ENCODE results near the gene PDE6G.
"Not testable (repeated sequence)": the region's sequence is repeated elsewhere in the genome, so short reads cannot be mapped to it uniquely, and the experiment has no call there.

The PDE6G gene

GRCh38 chr17:81687770-81688541 is 31.6 kb upstream of the PDE6G start:
- no peak for DNase-seq

- no peak for DNase-seq
These were observed 30.3 kb upstream of the PDE6G start for GRCh38 chr17:81686614-81687013.

DNA sequence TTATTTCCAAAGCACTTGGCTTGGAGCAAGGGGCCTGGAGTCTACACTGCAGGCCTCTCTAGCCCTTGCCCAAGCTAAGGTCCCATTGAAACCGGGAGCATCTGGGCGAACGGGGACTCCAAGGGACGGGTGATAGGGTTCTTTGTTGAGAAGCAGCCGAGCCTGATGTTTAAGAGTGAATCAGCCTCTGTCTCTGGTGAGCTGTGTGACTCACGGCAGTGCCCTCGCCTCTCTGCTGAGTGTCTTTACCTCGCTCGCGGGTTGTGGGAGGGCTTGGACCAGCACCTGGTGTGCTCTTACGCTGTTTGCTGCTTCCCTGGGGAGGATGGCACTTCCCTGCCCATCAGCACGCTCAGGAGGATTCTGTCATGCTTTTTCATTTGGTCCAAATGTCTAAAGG is 28.8 kb upstream of the PDE6G start:
- no peak for DNase-seq

DNA sequence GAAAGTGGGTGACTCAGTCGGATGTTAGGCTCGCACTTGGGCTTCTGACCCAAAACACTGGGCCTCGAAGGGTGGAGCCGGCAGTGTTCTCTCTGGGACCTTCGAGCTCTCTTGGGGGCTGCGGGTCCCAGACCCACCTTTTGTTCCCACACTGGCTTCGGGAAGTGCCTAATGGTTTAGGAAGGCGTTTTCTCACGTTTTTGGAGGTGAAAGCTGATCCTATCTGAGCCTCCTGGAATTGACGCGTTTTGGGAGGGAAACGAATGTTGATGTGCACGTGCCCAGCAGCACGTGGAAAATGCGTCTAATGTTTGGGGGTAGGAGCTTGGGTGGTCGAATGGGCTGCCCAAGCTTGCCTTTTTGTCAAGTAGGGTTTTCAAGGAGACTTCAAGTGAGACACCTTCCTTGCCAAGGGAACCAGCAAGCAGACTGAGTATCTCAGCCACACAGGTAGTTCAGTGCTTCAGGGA is 28.1 kb upstream of the PDE6G start:
- DNase-seq, result no peak

DNA sequence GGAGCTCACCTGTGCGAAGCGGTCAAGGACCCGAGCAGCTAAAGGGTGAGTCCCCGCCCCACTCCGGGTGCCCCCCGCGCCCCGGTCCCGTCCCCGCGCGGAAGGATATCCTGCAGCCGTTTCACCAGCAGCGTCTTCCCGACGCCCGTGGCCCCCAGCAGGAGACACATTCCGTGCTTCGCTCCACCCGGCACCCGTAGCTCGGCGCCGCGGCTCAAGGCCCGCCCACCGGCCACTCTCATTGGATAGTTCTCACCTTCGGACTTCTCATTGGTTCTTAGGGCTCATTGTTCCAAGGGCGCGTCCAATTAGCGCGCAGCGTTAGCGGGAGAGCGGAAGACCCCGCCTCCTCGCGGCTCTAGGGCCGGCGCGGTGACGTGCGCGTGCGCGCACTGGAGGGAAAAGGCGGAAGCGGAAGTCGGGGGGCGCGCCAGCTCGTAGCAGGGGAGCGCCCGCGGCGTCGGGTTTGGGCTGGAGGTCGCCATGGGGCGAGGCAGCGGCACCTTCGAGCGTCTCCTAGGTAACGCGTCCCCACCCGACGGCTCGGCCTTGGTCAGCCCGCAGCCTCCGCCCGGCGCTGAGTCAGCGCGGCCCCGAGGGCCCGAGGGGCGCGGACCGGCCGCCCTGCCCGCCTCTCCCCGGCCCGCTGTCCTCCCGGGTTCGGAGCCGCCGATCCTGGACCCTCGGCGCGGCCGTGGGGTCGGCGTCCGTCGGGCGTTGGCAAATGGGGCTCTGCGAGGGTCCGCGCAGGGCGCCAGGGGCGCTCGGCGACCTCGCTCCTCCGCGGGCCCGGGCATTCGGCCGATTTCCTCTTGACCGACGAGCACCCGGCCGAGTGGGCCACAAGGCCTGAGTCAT is 27.5 kb upstream of the PDE6G start, which contains the start of the genes ARL16 and HGS:
TSS of gene ARL16 (minus strand) at position 214 of the 858 bp plus-strand sequence. CDS start at position 170, 44 bp downstream.
TSS of gene HGS (plus strand) at position 428 of the 858 bp plus-strand sequence. CDS start at position 484, 56 bp downstream.
- DNase-seq, result peak; percentile 98

- no peak for DNase-seq
These were observed 26.9 kb upstream of the PDE6G start for GRCh38 chr17:81683208-81683583.

GRCh38 chr17:81682565-81683207 is 26.3 kb upstream of the PDE6G start:
- no peak for DNase-seq

DNA sequence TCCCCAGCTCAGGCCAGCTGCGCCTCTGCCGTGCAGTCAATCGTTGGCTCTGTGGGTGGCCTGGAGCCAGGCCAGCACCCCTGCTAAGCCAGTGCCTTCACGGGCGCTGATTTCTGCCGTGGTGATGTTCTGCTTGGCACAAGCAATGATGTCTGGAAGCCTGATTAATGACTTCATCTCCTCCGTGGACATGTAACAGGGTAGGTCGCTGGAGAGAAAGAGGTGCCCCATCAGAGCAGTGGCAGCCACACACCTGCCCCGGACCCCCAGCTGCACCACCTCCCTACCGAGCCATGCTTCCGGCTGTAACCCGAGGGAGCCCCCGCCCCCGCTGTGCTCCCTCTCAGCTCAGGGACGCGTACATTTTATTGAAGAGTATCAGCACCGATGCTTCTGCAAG is 25.3 kb upstream of the PDE6G start:
- DNase-seq, result no peak

- no peak for DNase-seq
These were observed 23.8 kb upstream of the PDE6G start for GRCh38 chr17:81680150-81680549.

DNA sequence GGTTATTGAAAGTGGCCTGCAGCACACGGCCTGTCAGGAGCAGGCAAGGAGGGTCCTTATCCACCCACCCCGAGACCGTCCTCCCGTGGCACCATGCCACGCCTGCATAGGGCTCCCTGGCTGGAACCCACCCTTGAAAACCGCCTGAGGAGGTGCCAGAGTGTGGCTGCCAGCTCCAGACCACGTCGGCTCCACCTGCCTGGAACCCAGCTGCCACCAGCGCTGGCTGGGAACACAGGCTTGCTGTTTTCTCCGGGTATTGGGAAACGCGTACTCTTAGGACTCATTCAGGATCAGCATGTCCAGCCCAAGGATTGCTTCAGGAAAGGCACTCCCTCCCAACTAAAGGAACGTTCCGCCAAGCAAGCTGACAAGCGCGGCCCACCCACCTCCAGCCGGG is 20.6 kb upstream of the PDE6G start:
- no peak for DNase-seq

DNA sequence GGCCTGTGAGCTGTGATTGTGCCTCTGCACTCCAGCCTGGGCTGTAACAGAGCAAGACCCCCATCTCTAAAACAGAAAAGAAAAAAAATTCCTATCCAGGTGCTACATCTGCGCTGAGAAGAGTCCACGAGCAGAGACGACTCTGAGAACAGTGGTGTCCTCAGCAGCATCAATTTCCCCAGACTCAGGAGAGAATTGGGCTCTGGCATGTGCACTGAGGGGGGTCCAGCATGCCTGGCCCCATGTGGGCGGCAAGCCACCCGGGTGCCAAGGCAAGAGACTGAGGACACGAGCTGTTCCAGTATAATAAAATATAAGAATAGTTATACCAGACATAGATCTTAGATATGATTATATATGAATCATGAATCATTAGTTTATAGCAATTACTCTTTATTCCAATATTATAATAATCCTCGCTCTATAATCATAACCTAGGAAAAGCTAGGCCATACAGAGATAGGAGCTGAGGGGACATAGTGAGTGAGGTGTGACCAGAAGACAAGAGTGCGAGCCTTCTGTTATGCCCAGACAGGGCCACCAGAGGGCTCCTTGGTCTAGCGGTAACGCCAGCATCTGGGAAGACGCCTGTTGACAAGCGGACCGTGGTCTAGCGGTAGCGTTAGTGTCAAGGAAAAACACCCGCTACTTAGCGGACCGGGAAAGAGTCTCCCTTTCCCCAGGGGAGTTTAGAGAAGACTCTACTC is 19.3 kb upstream of the PDE6G start:
- DNase-seq, result not testable (repeated sequence)

DNA sequence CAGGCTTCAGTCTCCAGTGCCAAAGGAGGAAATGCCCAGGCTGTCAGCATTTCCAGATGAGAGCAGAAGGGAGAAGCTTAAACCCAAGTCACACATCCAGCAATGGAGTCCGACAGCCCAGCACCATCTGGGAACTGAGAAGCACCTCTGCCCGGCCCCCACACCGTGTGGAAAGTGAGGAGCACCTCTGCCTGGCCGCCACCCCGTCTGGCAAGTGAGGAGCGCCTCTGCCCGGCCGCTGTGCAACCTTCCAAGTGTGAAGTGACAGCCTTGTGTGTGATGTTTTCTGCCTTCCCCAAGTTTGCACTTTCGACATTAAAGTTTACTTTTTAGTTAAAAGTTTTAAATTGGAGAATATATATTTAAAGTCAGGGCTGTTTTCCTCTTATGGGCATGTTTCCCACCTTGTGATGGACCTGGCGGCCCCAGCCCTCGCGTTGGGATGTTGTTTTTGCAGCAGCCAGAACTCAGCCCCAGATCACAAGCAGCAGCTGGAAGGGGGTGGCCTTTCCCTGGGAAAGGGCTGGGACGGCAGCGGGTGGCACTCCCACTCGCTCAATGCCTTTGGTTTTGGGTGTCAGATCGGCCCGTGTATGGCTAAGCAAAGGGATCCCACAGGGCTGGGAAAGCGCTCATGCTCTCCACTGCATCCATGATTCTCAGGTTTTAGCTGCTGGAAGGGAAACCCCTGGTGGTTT is 17.4 kb upstream of the PDE6G start:
- DNase-seq, result no peak

GRCh38 chr17:81672954-81673353 is 16.6 kb upstream of the PDE6G start:
- no peak for DNase-seq

GRCh38 chr17:81672504-81672903 is 16.2 kb upstream of the PDE6G start:
- DNase-seq, result no peak

- no peak for DNase-seq
These were observed 11.4 kb upstream of the PDE6G start for GRCh38 chr17:81667754-81668153.

- peak; percentile 87 for DNase-seq
These were observed 10.2 kb upstream of the PDE6G start, which contains the start of the genes CCDC137 and OXLD1 for GRCh38 chr17:81666342-81667191. TSS of gene CCDC137 (plus strand) at chr17:81666737. CDS start at chr17:81666767, 30 bp downstream. TSS of gene OXLD1 (minus strand) at chr17:81666605. CDS start at chr17:81666577, 28 bp downstream.

DNA sequence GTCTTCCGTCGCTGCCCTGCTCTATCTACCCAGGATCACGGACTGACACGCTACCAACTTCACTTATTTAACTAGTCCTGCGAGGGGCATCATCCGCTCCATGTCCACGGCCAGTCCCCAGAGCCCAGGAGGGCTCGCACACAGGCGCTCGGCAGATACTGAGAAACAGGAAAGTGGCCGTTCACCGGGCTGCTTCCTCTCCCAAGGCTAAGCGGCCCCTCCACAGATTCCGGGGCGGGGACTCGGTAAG is 9.7 kb upstream of the PDE6G start:
- DNase-seq, result no peak

DNA sequence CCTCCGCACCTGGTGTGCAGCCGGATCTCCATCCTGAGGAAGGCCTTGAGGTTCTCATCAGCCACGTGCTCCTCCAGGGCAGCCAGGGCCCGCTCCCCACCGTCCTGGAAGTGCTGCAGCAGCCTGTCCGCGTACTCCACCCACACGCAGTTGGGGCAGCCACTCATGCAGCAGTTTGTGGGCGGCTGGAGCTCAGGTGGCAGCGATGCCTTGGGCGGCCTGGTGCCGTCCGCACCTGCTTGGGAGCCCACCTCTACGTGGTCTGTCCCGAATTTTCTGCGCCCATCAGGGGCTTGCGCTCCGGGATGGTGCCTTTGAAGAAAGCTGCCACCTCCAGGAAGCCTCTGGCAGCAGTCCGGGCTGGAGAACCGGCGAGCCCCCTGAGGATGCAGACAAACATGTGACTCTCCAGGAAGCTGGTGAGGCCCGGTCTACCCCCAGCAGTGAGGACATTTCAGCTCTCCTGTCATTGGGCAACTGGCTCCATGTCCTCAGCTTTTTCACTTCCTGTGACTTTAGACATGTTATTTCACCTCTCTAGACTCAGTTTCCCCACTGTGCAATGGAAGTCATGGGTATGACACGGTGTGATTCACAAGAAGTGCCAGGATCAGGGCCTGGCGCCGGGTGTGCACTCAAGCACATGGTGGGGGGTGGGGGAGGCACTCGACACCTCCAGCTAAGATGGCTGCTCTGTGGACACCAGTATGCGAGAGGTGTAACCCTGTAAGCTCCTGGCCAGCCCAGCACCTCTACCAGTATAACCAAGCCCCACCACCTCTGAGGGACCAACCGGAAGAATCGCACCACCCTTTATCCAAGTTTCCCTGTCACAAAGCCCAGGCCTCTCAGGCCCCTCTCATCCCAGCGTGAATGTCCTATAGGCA is 9.1 kb upstream of the PDE6G start:
- DNase-seq, result no peak

- no peak for DNase-seq
These were observed 7.7 kb upstream of the PDE6G start for GRCh38 chr17:81664051-81664470.

- no peak for DNase-seq
These were observed 5.7 kb upstream of the PDE6G start for GRCh38 chr17:81662002-81662401.

Measured in GOT3 (cell line).